ENCODE measurements around the gene FTSJ3.
A peak's percentile ranks its signal among the peaks of the same experiment; 100 is the strongest.
"Not testable (repeated sequence)": the region's sequence is repeated elsewhere in the genome, so short reads cannot be mapped to it uniquely, and the experiment has no call there.

Gene FTSJ3, protein sequence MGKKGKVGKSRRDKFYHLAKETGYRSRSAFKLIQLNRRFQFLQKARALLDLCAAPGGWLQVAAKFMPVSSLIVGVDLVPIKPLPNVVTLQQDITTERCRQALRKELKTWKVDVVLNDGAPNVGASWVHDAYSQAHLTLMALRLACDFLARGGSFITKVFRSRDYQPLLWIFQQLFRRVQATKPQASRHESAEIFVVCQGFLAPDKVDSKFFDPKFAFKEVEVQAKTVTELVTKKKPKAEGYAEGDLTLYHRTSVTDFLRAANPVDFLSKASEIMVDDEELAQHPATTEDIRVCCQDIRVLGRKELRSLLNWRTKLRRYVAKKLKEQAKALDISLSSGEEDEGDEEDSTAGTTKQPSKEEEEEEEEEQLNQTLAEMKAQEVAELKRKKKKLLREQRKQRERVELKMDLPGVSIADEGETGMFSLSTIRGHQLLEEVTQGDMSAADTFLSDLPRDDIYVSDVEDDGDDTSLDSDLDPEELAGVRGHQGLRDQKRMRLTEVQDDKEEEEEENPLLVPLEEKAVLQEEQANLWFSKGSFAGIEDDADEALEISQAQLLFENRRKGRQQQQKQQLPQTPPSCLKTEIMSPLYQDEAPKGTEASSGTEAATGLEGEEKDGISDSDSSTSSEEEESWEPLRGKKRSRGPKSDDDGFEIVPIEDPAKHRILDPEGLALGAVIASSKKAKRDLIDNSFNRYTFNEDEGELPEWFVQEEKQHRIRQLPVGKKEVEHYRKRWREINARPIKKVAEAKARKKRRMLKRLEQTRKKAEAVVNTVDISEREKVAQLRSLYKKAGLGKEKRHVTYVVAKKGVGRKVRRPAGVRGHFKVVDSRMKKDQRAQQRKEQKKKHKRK

GRCh38 chr17:63827002-63827800 lies at the start of gene FTSJ3, which contains the start of gene PSMC5:
FTSJ3 (minus strand) TSS chr17:63827663; CDS start chr17:63826902, 761 bp downstream.
PSMC5 (plus strand) TSS chr17:63827431; CDS start chr17:63827491, 60 bp downstream.
- DNase-seq (ENCODE audit: low read depth in 2 of 2), result peak; percentile 86 to 91

DNA sequence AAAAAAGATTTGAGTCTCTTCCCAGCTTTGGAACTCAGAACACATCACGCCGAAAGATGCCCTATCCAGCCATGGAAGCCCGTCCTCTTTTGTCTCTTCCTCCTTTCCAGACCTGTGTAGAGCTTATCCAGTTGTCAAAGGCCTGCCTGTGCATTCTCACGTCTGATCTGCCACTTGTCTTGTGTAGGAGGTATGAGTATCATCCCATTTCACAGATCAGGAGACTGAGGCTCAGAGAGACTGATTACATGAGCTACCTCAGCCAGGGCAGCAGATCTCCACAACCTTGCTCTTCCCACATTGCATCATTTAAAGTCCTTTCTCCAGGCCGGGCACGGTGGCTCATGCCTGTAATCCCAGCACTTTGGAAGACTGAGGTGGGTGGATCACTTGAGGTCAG lies 47.2 kb upstream of the FTSJ3 start:
- not testable (repeated sequence) for DNase-seq (ENCODE audit: low read depth in 2 of 2)

- DNase-seq (ENCODE audit: low read depth in 2 of 2), result not testable (repeated sequence)
These were observed 46.7 kb upstream of the FTSJ3 start for GRCh38 chr17:63874061-63874626.

DNA sequence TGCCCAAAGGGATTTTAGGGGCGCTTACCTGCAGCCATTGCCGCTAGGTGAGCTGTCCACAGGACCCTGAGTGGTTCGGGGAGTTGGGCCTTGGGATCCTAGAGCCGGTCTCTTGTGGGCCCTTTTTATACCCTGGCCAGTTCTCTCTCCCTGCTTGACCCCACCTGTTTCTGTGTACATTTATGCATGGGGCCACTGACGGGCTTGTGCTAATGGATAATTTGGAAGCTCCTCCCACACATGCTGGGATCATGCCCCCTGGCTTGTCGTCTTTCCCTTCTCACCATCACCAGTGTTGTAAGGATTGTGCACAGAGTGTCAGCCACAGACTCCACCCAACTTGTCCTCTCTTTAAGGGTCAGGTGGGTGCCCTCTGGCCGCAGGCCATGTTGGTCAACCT lies 46.1 kb upstream of the FTSJ3 start, which contains the start of gene CSH2:
Gene CSH2, minus strand, starts transcription at position 101 of the 400 bp plus-strand sequence. Its CDS starts 63 bp downstream, at position 38.
- not testable (repeated sequence) for DNase-seq (ENCODE audit: low read depth in 2 of 2)

DNA sequence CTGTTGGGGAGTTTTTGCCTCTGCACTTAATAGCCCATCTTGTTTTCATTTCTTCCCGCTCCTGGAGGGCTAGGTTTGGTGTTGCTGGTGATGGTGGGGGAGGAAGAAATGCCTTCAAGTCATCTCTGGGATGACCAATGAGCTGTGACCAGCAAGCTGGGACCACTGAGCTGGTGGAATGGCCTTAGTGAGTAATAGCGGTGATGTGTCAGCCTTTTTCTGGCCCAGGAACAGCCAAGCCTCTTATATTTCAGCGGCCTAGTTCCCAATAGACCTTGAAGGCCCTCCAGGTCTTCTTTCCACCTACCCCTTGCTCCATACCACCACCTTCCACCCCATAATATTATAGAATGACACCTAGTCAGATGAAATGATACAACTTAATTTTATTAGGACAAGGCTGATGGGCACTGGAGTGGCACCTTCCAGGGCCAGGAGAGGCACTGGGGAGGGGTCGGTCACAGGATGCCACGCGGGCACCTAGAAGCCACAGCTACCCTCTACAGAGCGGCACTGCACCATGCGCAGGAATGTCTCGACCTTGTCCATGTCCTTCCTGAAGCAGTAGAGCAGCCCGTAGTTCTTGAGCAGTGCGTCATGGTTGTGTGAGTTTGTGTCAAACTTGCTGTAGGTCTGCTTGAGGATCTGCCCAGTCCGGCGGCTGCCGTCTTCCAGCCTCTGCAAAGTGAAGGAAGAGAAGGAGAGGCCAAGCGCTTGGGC lies 44.3 kb upstream of the FTSJ3 start:
- DNase-seq (ENCODE audit: low read depth in 2 of 2), result not testable (repeated sequence)

DNA sequence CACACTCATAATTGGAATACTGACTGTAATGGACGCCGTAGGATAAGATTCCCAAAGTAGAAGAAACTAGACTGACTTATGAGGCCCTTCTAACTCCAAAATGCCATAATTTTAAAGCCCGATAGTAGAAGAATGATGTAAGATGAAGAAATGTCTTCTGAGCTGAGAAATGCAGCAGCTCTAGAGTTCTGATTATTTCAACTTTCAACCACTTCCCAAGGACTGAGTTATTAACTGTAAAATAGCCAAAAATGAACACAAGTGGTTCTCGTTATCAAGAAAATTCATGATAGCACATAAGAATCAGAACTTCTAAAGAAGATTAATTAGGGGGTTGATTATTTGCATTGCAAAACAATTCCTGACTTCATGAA lies 42.8 kb upstream of the FTSJ3 start:
- not testable (repeated sequence) for DNase-seq (ENCODE audit: low read depth in 2 of 2)

DNA sequence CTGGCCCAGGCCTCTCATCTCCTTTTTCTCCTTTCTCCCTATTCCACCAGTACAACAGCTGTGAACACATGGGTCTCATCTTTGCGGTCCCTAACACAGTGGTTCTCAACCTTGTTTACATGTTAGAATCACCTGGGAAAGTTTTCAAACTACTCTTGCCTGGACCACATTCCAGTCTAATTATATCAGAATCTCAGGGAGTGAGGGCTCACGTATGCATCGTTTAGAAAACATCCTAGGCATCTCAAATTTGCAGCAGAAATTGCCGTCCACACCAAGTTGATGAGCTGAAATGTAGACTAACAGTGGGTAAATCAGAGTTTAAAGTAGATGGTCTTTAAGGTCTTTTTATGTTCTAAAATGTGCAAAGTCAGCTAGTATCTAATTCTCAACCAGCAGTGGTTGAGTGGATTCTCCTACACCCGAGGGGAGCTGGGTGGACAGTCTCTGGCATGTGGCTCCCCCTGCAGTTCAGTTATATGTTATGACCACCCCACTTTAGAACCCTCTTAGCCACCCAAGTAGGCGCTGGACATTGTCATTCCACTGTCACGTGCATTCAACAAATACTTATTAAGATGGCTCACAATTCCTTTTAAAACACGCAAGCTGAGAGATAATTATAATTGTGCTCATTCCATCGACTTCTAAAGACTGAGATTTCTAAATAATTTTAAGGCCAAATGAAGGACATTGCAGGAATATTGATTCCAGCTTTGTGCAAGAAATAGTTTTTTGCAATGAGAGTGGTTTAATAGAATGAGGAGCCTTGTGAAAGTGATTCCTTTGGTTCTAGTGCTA lies 42.2 kb upstream of the FTSJ3 start:
- not testable (repeated sequence) for DNase-seq (ENCODE audit: low read depth in 2 of 2)

GRCh38 chr17:63866625-63867024 lies 39.2 kb upstream of the FTSJ3 start:
- not testable (repeated sequence) for DNase-seq (ENCODE audit: low read depth in 2 of 2)

GRCh38 chr17:63859257-63859656 lies 31.8 kb upstream of the FTSJ3 start:
- DNase-seq (ENCODE audit: low read depth in 2 of 2), result no peak

DNA sequence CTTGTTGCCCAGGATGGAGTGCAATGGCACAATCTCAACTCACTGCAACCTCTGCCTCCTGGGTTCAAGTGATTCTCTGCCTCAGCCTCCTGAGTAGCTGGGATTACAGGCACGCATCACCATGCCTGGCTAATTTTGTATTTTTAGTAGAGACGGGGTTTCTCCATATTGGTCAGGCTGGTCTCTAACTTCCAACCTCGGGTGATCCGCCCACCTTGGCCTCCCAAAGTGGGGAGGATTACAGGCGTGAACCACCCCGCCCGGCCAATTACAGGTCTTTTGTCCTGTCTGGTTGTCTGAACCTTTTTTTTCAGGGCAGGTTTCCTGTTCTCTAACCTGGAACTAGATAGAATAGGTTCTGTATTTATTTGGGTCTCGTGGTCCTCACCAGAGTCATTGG lies 29.0 kb upstream of the FTSJ3 start:
- not testable (repeated sequence) for DNase-seq (ENCODE audit: low read depth in 2 of 2)

- DNase-seq (ENCODE audit: low read depth in 2 of 2), result no peak
These were observed 27.7 kb upstream of the FTSJ3 start for GRCh38 chr17:63855185-63855584.

GRCh38 chr17:63854709-63855108 lies 27.2 kb upstream of the FTSJ3 start:
- DNase-seq (ENCODE audit: low read depth in 2 of 2), result no peak

GRCh38 chr17:63853260-63853659 lies 25.8 kb upstream of the FTSJ3 start:
- DNase-seq (ENCODE audit: low read depth in 2 of 2), result no peak

DNA sequence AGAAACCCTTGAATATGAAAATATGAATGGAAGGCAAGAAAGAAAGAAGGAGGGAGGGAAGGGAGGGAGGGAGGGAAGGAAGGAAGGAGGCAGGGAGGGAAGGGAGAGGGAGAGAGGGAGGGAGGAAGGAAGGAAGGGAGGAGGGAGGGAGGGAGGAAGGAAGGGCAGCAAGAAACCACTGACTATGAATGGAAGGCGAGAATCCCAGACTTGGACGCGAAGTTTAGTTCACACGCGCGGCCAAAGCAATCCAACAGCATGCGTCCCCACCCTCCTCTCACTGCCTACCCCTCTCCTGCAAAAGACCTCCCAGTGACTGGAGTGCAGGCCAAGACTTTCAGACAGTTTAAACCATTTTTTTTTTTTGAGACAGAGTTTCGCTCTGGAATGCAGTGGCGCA lies 22.9 kb upstream of the FTSJ3 start:
- no peak for DNase-seq (ENCODE audit: low read depth in 2 of 2)

DNA sequence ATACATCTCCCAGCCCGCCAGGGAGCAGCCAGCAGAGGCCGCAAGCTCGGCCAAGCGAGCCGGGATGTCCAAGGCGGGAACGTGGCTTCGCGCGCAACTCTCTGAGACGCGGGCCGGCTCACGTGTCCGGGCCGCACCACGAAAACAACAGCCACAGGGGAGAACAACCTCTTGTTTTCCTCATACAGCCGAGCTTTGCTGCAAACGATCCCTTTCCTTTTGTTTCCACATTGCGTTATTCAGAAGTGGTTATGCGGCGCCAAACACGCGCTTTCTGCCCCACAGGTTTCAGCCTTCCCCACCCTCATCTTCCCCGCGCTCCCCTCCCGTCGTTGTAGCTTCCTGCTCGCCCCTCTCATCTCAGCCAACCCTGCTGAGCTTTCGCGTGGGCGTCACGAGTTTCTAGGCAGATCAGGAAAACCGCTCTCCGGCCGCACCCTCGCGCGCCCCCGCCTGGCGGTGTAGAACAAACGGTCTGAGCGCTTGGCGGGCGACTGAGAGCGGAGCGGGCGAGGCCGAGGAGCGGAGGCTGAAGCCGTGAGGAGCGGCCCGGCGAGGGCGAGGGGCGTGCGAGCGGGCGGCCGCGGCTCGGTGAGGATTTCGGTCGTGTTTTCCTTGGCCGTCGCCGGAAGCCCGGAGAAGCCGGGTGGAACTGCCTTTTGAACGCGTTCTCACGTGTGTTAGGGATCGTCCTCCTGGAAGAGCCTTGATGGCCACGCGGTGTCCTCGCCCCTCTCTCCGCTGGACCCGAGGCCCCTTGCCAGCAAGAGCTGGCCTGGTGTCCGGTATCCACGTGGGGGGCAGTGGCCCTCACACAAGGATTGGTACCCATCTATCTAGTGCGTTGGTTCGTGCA lies 21.6 kb upstream of the FTSJ3 start:
- DNase-seq (ENCODE audit: low read depth in 2 of 2), result peak; percentile 93 to 97

- DNase-seq (ENCODE audit: low read depth in 2 of 2), result no peak
These were observed 20.2 kb upstream of the FTSJ3 start for GRCh38 chr17:63847525-63848249.

DNA sequence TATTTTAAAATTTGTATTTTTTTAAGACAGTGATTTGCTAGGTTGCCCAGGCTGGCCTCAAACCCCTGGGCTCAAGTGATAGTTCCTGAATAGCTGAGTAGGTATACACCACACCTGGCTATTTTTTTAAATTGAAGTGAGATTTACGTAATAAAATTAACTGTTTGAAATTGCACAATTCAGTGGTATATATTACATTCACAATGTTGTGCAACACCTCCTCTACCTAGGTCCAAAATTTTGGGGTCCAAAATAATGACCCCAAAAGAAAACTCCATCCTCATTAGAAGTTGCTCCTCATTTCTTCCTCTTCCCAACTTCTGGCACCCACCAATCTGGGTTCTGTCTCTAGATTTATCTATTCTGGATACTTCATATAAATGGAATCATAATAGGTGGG lies 18.0 kb upstream of the FTSJ3 start:
- DNase-seq (ENCODE audit: low read depth in 2 of 2), result no peak
